NT2/D1 (cell line): ENCODE data around the gene MAST1.
"Not testable (repeated sequence)": the region's sequence is repeated elsewhere in the genome, so short reads cannot be mapped to it uniquely, and the experiment has no call there.

Experiments used
- DNase-seq: peaks from one replicate; pipeline ENCODE4 v3.0.0-alpha.2; 2011; ENCODE audit warnings: low read depth, low spot score
- H3K27me3 ChIP-seq: 2 replicates; pipeline ENCODE4 v1.6.0; 2011; ENCODE audit warnings: mild to moderate bottlenecking; ENCODE audit not compliant: insufficient read length, insufficient read depth
- H3K36me3 ChIP-seq: 2 replicates; pipeline ENCODE4 v1.6.1; 2011; ENCODE audit warnings: mild to moderate bottlenecking, low read length, mixed read lengths; ENCODE audit not compliant: insufficient read depth, insufficient read length
- H3K4me1 ChIP-seq: 2 replicates; pipeline ENCODE4 v1.5.1; 2011; ENCODE audit not compliant: insufficient read depth, insufficient read length
- H3K4me3 ChIP-seq: 2 replicates; pipeline ENCODE4 v1.5.1; 2011; ENCODE audit warnings: low read depth; ENCODE audit not compliant: insufficient read length
- H3K9ac ChIP-seq: 2 replicates; pipeline ENCODE4 v1.6.0; 2011; ENCODE audit warnings: low read depth; ENCODE audit not compliant: insufficient read length
- H3K9me3 ChIP-seq: 2 replicates; pipeline ENCODE4 v1.5.1; 2011; ENCODE audit warnings: mild to moderate bottlenecking, low read length; ENCODE audit not compliant: insufficient read depth
- SUZ12 ChIP-seq: IDR thresholded peaks from 2 replicates; pipeline ENCODE4 v1.6.1; 2011; ENCODE audit not compliant: insufficient read length, insufficient read depth; ENCODE audit errors: extremely low read depth
- YY1 ChIP-seq: IDR thresholded peaks from 2 replicates; pipeline ENCODE4 v1.6.1; 2011; ENCODE audit not compliant: insufficient read length, insufficient read depth
- ZNF274 ChIP-seq: IDR thresholded peaks from 2 replicates; pipeline ENCODE4 v1.6.1; 2011; ENCODE audit warnings: mild to moderate bottlenecking, low read depth, low read length

MAST1 gene

DNA sequence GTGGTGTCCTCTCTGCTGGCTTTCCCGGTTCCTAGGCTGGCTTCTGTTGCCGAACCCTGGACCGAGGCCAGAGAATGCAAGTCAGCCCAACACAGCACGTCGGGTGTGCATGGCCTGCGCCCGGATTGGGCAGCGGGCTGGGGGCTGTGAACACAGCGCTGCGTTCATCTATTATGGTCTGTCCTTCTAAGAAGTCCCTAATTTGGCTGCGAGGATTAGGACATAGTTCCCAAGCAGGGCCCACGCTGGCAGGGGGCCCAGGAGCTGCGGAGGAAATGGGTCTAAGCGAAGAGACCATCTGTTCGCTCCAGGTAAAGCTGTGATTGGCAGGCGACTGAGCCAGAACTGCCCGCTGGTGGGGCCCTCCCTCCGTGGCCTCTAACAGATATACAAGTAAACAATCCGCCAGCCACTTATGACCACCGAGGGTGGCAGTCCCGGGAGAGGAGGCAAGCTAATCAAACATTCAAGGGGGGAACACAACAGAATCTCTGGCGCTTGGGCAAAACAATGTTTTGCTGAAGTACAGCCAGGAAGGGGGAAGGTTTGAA lies 74.8 kb downstream of the MAST1 start:
- Histone ChIP-seq H3K27me3 (peaks cover 2% of the 10 kb centered on the region), H3K9me3 (no peaks in the 10 kb centered on the region), H3K4me3 (no peak overlapping the region), H3K9ac (peak overlapping the region; percentile 11), H3K36me3 (no peaks in the 10 kb centered on the region), H3K4me1 (peaks cover 3% of the 10 kb centered on the region)
- DNase-seq, result peak; percentile 33
- TF ChIP-seq ZNF274, result no peak
- no peak for TF ChIP-seq SUZ12
- TF ChIP-seq YY1, result no peak

- Histone ChIP-seq H3K4me3 (no peak overlapping the region), H3K36me3 (no peaks in the 10 kb centered on the region), H3K27me3 (peaks cover 8% of the 10 kb centered on the region), H3K9me3 (peaks cover 9% of the 10 kb centered on the region; the same call in 1 of the 2 replicates), H3K4me1 (peaks cover 5% of the 10 kb centered on the region), H3K9ac (no peak overlapping the region)
- DNase-seq, result no peak
- no peak for TF ChIP-seq ZNF274
- TF ChIP-seq YY1, result no peak
- no peak for TF ChIP-seq SUZ12
Measured at GRCh38 chr19:12913851-12914690, 75.8 kb downstream of the MAST1 start.

GRCh38 chr19:12915860-12916259 lies 77.5 kb downstream of the MAST1 start:
- not testable (repeated sequence) for DNase-seq, H3K27me3 ChIP-seq, H3K36me3 ChIP-seq, H3K4me3 ChIP-seq, H3K4me1 ChIP-seq, H3K9ac ChIP-seq, H3K9me3 ChIP-seq

DNA sequence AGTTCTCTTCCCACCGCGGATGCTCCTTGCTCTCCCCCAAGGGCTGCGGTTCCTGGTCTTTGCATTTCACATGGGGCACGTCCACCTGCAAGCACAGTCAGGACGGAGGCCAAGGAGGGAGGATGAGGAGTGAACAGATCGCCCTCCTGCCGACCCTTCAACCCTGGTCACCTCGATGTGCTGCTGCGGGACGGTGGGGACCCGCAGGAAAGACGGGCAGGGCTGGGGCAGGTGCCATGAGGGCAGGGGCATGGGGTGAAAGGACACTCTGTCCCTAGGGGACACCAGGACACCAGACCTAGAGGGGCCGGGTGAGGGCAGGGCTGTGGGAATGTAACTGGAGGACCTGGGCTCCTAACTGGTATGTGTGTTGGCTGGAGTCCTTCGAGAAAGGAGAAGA lies 79.9 kb downstream of the MAST1 start:
- DNase-seq, result no peak
- peaks cover 8% of the 10 kb centered on the region for H3K27me3 ChIP-seq
- peaks cover 4% of the 10 kb centered on the region for H3K4me1 ChIP-seq
- H3K4me3 ChIP-seq, result no peak overlapping the region
- peaks cover 9% of the 10 kb centered on the region; the same call in 1 of the 2 replicates for H3K9me3 ChIP-seq
- TF ChIP-seq SUZ12 (no peak), YY1 (no peak), ZNF274 (no peak)
- H3K36me3 ChIP-seq, result peaks cover 14% of the 10 kb centered on the region
- H3K9ac ChIP-seq, result no peak overlapping the region

GRCh38 chr19:12921047-12921446 lies 82.7 kb downstream of the MAST1 start:
- peaks cover 2% of the 10 kb centered on the region for H3K4me1 ChIP-seq
- peaks cover 8% of the 10 kb centered on the region for H3K27me3 ChIP-seq
- H3K36me3 ChIP-seq, result peaks cover 40% of the 10 kb centered on the region
- no peak overlapping the region for H3K4me3 ChIP-seq
- no peak overlapping the region for H3K9ac ChIP-seq
- no peak for TF ChIP-seq ZNF274
- TF ChIP-seq SUZ12, result no peak
- TF ChIP-seq YY1, result no peak
- DNase-seq, result no peak
- H3K9me3 ChIP-seq, result peaks cover 9% of the 10 kb centered on the region; the same call in 1 of the 2 replicates

GRCh38 chr19:12922959-12923358 lies 84.6 kb downstream of the MAST1 start:
- Histone ChIP-seq H3K27me3 (peaks cover 7% of the 10 kb centered on the region), H3K9ac (no peak overlapping the region), H3K4me3 (no peak overlapping the region), H3K36me3 (peaks cover 52% of the 10 kb centered on the region), H3K9me3 (peaks cover 9% of the 10 kb centered on the region; the same call in 1 of the 2 replicates), H3K4me1 (peaks cover 2% of the 10 kb centered on the region)
- TF ChIP-seq YY1 (no peak), SUZ12 (no peak), ZNF274 (no peak)
- DNase-seq, result no peak
